Amniotic epithelial cell (primary cell): ENCODE measurements around the gene MEI1.
"Not testable (repeated sequence)": the region's sequence is repeated elsewhere in the genome, so short reads cannot be mapped to it uniquely, and the experiment has no call there.

Experiments
- DNase-seq: peaks from one replicate; pipeline ENCODE4 v3.0.0-alpha.2; 2010; ENCODE audit warnings: low read depth

The MEI1 gene, protein sequence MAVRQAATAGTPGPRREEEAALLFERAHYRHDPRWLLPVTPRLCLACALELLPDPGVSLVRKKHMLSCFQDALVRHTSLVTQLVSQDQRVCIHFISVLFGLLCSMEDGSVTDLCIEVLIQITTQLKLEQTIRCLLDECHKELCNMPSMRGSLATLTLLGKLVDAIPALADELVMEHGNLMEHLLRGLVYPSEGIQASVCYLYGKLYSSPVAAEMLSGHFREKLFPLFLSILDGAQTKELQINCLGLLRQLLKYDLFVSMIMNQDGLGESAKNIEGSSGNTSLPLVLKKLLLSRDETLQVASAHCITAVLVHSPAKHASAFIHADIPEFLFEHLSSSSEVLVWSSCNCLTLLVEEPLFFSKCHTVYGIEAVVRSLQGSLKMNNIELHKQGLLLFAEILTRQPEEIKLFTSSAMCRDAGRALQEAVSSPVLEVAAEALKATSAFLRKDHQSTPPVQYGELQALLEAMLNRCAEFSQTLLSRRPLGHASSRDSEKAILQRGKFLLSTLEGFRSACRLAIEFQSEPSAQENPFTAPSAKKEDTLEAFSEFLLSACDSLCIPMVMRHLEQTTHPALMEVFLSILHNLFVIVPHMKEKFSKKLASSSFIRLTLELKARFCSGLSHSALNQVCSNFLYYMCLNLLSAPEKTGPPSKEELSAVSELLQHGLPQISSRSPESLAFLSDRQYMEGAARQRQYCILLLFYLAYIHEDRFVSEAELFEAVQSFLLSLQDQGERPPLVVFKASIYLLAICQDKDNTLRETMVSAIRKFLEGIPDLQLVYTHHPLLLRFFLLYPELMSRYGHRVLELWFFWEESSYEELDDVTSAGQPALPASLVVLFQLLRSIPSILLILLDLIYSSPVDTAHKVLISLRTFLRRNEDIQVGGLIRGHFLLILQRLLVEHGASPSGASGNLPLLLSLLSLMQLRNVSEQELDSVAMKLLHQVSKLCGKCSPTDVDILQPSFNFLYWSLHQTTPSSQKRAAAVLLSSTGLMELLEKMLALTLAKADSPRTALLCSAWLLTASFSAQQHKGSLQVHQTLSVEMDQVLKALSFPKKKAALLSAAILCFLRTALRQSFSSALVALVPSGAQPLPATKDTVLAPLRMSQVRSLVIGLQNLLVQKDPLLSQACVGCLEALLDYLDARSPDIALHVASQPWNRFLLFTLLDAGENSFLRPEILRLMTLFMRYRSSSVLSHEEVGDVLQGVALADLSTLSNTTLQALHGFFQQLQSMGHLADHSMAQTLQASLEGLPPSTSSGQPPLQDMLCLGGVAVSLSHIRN

DNA sequence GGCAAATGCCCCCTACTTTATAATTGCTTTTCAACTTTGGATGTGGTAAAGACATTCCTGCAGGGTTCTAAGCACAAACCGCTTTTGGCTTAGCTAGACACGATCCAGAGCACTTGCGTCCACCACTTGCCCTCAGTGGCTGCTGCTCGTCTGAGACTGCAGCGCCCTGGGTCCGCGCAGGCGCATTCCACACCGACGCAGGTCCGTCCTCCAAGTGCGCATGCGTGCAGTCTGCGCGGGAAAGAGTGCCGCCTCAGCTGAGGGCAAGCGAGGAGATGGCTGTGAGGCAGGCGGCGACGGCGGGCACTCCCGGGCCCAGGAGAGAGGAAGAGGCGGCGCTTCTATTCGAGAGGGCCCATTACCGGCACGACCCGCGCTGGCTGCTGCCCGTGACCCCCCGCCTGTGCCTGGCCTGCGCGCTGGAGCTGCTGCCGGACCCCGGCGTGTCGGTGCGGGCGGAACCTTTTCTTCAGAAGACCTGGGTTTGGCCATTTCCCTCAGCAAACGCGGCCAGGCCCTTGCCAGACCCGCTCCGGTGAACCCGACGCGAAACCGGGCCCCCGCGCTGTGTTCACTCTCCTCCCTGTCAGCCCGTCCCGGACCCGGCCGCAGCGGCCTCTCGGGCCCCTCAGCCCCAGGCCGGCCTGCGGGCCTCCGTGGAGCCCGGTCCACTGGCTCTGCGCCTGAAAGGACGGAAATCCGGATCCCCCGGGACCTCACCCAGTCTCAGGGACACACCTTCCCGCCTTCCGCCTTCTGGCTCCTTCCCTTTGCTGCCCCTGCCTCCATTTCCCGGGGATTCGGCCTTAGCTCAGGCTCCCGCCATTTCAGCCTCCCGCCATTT is at the start of gene MEI1:
Gene MEI1, plus strand, starts transcription at position 240 of the 844 bp plus-strand sequence. Its CDS starts 36 bp downstream, at position 276.
- peak; percentile 62 for DNase-seq

DNA sequence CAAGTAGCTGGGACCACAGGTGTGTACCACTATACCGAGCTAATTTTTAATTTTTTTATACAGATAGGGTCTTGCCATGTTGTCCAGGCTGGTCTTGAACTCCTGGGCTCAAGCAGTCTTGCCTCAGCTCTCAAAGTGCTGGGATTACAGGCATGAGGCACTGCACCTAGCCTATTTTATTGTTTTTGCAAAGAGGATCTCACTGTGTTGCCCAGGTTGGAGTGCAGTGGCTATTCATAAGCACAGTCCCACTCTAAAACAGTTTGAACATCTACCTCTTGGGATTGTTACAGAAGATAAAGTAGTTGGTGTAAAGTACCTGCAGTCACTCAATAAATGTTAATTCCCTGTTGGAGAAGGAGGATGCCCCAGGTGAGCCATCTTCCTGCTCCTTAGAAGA is 49.1 kb upstream of the MEI1 start:
- DNase-seq: no peak

DNA sequence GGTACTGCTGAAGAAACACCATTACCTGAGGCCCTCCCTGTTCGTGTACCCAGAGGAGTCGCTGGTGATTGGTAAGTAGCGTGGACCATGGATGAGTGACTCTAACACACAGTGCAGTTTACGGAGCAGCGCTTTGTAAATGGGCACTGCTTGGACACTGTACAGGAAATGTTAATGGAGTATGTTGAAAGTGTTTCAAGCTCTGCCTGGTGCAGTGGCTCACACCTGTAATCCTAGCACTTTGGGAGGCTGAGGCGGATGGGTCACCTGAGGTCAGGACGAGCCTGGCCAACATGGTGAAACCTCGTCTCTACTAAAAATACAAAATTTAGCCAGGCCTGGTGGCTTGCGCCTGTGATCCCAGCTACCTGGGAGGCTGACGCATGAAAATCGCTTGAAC is 48.5 kb upstream of the MEI1 start:
- no peak for DNase-seq

DNA sequence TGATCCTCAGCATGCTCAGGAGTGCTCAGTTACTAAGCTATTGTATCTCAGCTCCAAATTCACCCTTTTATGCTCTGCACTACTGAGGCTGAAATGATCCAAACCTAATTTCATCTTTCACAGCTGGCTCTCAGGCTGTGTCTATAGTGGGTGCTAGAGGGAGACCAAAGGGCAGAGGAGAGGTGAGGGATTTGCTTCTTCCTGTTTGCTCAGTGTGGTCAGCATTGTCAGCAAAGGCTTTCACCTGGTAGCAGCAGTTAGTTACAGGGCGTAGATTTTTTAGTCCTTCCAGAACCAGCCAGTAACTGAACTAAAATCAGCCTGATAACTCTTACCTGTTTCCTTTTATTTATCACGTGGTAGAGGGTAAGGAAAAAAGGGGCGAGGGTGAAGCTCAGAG is 45.0 kb upstream of the MEI1 start:
- DNase-seq: no peak

DNA sequence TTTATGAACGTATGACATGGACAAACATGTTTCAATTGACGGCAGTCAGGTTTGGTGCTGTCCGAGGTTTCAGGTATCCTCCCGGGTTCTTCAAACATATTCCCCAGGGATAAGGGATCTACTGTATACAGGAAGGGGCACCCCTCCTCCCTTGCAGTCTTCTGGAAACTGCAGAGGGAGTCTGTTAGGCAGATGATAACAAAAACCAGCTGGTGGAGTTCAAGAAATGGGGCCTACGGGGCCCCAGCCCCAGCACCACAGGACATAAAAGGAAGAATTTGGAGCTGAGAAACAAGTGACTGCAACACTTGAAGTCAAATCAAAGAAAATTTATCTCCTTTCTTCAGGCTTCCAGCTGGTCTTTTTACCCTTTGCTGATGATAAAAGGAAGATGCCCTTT is 42.7 kb upstream of the MEI1 start:
- no peak for DNase-seq

DNA sequence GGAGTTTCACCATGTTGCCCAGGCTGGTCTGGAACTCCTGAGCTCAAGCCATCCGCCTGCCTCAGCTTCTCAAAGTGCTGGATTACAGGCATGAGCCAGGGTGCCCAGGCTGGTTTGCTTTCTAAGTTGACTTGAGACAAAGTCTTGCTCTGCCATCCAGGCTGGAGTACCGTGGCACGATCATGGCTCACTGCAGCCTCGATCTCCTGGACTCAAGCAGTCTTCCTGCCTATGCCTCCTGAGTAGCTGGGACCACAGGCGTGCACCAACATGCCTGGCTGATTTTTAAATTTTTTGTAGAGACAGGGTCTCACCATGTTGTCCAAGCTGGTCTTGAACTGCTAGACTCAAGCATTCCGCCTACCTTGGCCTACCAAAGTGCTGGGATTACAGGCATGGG is 41.6 kb upstream of the MEI1 start:
- no peak for DNase-seq

DNA sequence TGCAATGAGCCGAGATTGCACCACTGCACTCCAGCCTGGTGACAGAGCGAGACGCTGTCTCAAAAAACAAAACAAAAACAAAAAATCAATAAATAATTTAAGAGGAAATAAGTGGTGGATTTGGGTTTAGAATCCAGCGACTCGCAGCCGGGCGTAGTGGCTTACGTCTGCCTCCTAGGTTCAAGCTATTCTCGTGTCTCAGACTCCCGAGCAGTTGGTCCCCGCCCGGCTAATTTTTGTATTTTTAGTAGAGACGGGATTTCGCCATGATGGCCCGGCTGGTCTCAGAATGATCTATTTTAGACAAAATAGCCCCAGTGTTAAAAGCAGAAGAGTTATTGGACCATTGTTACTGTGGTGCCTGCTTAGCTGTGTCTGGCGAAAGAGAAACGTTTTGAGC is 40.4 kb upstream of the MEI1 start:
- no peak for DNase-seq

DNA sequence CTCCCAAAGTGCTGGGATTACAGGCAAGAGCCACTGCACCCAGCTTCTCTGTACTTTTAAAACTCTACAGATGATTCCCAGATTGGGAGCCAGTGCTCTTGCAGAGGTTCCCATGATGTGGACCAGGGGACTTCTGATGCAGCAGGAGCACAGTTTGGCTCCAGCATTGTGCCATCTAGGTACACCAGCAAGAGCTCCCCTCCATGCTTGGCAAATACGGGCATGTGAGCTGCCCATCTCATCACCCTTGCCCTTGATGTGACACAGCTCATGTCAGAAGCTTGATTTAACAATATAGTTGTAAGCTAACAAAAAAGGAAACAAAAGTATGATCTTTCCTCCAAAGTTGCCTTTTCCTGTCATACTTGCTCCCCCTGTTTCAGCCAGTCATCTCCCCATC is 39.4 kb upstream of the MEI1 start:
- DNase-seq: no peak

DNA sequence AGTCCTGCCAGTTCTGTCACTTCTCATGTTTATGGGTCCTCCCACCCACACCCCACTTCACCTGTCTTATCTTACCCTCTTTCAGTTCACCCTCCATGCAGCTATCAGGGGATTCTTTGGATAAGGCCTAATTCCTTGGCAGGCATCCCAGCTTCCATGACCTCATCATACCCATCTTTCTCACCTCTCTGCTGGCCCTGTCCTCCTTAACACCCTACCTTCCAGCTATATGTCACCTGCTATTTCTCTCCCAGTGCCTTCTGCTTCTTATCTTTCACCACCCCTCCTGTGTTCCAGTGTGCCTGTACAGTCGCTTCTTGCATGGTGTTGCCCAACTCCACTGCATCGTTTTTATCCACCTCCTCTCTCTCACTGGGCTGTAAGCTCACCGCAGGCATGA is 38.9 kb upstream of the MEI1 start:
- peak; percentile 80 for DNase-seq

DNA sequence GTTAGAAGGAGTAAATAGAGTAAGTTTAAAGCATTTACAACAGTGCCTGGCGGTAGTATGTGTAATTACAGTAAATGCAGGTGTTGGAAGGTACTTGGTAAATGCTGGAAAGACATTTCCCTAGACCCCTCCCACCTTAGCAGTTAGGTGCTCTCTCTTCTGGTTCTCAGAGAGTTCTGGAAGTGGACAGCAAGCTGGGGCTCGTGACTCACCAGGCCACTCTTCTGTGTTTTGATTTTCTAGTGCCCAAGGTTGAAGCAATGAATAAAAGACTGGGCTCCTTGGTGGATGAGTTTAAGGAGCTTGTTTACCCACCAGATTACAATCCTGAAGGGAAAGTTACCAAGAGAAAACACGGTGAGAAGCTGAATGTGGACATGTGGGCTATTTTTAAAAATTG is 38.2 kb upstream of the MEI1 start:
- DNase-seq: peak; percentile 26

DNA sequence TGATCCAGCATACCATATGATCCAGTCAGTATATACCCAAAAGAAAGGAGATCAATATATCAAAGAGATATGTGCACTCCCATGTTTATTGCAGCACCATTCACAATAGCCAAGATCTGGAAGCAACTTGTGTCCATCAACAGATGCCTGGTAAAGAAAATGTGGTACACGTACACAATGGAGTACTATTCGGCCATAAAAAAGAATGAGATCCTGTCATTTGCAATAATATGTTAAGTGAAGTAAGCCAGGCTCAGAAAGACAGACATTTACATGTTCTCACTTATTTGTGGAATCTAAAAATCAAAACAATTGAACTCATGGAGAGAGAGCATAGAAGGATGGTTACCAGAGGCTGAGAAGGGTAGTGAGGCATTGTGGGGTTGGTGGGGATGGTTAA is 37.6 kb upstream of the MEI1 start:
- no peak for DNase-seq

DNA sequence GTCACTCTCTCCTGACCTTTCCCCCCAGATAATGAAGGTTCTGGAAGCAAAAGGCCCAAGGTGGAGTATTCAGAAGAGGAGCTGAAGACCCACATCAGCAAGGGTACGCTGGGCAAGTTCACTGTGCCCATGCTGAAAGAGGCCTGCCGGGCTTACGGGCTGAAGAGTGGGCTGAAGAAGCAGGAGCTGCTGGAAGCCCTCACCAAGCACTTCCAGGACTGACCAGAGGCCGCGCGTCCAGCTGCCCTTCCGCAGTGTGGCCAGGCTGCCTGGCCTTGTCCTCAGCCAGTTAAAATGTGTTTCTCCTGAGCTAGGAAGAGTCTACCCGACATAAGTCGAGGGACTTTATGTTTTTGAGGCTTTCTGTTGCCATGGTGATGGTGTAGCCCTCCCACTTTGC is 35.7 kb upstream of the MEI1 start:
- not testable (repeated sequence) for DNase-seq

DNA sequence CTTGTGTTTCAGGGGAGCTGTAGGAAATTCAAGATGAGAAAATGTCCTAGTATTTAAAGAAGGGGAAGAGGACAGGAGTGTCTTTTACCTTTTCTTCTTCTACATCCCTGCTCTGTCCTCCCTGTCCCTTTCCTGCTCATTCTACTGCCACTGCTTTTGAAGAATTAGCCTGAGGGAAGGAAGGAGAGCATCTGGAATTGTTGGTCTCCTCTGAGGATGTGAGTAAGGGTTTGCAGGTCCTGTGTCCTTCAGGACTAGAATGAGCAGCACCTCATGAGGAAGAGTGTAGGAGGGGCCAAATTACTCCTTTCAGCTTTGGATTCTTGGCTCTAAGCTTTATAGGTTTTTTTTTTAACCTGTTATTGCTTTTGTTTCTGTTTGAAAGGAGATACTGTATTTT is 34.8 kb upstream of the MEI1 start:
- no peak for DNase-seq

DNA sequence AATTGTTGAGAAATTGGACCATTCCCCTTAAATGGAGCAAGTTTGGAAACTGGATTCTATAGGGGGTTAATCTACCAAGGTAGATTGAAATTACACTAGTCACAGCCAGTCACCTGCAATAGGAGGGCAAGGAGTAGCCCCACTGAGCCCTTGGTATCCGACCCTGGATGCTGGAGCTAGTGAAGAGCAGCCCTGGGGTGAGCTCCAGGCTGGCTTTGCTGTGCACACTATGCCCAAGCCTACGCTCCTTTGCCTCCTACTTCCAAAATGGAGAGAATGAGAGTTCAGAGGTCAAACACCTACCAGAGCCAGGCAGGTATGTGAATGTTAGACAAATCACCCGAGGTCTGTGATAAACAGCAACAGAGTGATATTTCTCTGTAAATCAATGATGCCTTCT is 34.4 kb upstream of the MEI1 start:
- no peak for DNase-seq

DNA sequence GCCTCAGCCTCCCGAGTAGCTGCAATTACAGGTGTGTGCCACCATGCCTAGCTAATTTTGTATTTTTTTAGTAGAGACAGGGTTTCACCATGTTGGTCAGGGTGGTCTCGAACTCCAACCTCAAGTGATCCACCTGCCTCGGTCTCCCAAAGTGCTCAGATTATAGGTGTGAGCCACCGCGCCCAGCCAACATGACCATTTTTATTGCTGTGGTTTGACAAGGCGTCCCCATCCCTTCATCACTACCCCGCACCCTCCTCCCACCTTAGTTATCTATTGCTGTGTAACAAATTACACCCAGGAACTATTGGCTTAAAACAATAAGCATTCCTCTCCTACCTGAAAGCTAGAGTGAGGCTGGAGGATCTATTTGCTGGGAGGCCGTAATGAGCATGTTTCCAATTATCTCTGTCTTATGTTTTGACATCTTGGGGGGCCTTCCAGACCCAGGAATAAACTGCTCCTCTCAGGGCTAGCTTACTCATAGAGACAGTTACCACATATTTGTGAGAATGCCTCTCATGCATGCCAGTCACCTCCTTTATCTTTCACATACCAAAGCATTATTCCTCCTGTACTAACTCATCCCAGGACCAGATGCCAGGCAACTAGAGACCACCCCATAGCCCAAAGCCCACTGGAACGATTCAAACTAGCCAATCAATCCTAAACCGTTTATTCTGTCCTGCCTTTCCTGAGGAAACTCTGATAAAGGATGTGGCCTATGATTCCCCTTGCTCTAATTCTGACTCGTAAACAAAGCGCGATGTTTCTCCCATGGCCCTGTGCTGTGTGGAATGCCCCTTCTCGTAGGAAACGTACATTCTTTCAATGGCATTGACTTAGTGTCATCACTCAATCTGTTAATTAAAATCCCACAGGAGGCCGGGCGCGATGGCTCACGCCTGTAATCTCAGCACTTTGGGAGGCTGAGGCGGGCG is 30.1 kb upstream of the MEI1 start:
- peak; percentile 93 for DNase-seq

DNA sequence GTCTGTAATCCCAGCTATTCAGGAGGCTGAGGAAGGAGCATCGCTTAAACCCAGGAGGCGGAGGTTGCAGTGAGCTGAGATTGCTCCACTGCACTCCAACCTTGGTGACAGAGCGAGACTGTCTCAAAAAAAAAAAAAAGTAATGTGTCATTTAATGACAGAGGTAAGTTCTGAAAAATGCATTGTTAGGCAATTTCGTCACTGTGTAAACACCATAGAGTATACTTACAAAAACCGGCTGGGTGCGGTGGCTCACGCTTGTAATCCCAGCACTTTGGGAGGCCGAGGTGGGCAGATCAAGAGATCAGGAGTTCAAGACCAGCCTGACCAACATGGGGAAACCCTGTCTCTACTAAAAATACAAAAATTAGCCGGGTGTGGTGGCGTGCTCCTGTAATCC is 27.2 kb upstream of the MEI1 start:
- not testable (repeated sequence) for DNase-seq

DNA sequence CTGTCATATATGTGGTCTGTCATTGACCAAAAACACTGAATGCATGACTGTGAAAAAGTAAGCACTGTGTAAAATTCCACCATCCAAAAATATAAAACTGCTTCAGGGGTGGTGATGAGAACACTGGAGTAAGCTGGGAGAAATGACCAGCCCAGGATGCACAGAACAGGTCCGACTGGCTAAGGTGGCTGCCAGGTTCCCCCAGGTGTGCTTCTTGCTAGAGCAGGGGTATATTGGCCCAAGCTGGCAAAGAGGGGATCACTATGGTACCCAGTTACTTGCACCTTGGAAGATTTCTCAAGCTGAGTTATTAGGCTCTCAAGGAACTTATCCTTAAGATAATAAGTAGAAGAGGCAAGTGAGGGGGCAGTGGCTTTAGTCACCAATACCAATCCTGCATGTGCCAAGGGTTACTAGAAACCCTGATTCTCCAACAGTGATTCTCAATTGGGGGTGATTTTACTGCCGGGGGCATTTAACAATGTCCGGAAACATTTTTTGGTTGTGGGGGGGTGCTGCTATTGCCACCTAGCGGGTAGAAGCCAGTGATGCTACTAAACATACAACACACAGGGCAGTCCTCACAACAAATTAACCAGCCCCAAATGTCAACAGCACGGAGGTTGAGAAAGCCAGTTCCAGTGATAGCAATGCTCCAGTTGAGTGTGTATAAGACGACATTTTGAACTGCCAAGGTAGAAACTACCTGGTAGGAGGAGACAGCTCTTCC is 26.4 kb upstream of the MEI1 start:
- DNase-seq: no peak

DNA sequence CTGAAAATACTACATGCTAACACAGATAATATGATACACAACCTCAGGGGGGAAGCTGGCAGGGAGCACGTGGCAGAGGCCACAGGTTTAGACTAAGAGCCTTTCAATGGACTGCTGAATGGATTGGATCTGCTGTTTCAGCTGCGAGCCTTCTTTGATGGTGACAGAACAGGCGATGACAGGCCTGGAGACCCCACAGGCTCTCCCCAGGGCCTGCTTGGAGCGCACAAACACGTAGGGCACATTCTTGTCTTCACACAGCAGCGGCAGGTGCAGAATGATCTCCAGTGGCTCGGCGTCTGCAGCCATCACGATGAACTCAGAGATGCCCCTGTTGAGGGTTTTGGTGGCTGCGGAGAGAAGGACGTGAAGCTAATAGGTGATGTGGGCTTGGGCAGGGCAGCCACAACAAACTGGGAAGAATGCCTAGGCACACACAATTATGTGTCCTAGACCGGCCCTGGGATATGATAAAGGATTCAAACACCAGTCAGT is 24.4 kb upstream of the MEI1 start:
- no peak for DNase-seq

DNA sequence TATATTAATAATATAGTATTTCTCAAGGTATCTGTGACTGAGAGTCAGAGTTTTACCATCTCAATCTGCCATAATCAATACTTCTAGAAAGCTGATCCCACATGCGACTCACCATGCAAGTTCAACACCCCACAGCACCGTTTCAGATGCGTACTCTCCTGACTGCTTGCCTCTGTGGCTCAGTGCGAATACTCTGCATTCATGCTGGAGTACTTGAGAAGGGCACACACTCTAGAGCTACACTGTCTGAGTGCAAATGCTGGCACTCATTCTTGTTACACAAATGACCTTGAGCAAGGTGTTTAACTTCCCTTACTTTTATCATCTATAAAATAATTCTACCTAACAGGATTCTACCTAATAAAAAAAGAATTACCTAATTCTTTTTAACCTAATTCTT is 23.2 kb upstream of the MEI1 start:
- no peak for DNase-seq

DNA sequence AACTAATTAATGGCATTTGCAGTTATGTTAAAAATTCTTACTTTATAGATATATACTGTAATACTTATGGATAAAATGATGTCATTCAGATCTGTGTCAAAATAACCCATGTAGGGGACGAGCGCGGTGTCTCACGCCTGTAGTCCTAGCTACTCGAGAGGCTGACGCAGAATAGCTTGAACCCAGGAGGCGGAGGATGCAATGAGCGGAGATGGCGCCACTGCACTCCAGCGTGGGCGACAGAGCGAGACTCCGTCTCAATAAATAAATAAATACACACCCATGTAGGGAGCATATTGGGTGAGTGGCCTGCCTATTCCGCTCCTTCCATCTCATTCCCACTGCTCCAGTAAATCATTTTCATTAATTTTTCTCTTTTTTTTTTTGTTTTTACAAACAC is 17.7 kb upstream of the MEI1 start:
- peak; percentile 43 for DNase-seq
